Activated CD8-positive, alpha-beta T cell treated with anti-CD3 and anti-CD28 coated beads for 36 hours (primary cell): Measurements from ENCODE around the gene MYH10. TPM values are rescaled to one million over a fixed set of nuclear protein-coding genes. Genes with fewer than 3 reads are reported as not detected.

Experiments
- ATAC-seq: fragments of 200-7000 bp; cut with Tn5 transposase; one replicate; pipeline ENCODE4 v1.10.0; 2021; ENCODE audit warnings: mild to moderate bottlenecking, moderate library complexity
- CTCF ChIA-PET: fragments of 350-600 bp; sonication (Branson Sonifier 250); formaldehyde crosslinking; loops from one replicate; lab custom pipeline; 2021; ENCODE audit warnings: antibody characterized with exemption; lab: Charles Lee
- POLR2A ChIA-PET: fragments of 350-600 bp; sonication (Branson Sonifier 250); formaldehyde crosslinking; loops from one replicate; lab custom pipeline; 2021; ENCODE audit warnings: antibody characterized with exemption; lab: Charles Lee
- DNase-seq: peaks from one replicate; pipeline ENCODE4 v3.0.0-alpha.2; 2020
- H3K27ac Mint-ChIP-seq: one replicate; pipeline ENCODE4 v1.8.0; 2021; ENCODE audit warnings: mild to moderate bottlenecking, mixed read lengths
- H3K27me3 Mint-ChIP-seq: one replicate; pipeline ENCODE4 v1.8.0; 2021; ENCODE audit warnings: mixed read lengths
- H3K36me3 Mint-ChIP-seq: one replicate; pipeline ENCODE4 v1.8.0; 2021; ENCODE audit warnings: low read depth, mixed read lengths
- H3K4me1 Mint-ChIP-seq: one replicate; pipeline ENCODE4 v1.8.0; 2021; ENCODE audit warnings: low read depth, mixed read lengths
- H3K4me3 Mint-ChIP-seq: one replicate; pipeline ENCODE4 v1.8.0; 2021; ENCODE audit warnings: mild to moderate bottlenecking, moderate library complexity, mixed read lengths
- H3K9me3 Mint-ChIP-seq: one replicate; pipeline ENCODE4 v1.8.0; 2021; ENCODE audit warnings: mixed read lengths
- CTCF ChIP-seq: fragments of 200-600 bp; IDR thresholded peaks from one replicate; pipeline ENCODE4 v1.8.0; 2022; ENCODE audit warnings: antibody characterized with exemption, mild to moderate bottlenecking
- intact Hi-C: fragments of 100-400 bp; cut with micrococcal nuclease; formaldehyde crosslinking; loops from one replicate; pipeline ENCODE4 v1.10.0; 2022
- total RNA-seq, 2 experiments: library from RNA; stranded (reverse); gene quantifications; one replicate each; pipeline ENCODE4 v1.2.3, GENCODE V29; 2021

Gene MYH10
- total RNA-seq, 2 experiments from 2014 or later: 19.9 to 23.7 TPM

GRCh38 chr17:8602679-8603078 is 27.8 kb downstream of the MYH10 start:
- ChIA-PET CTCF (no interaction called here), POLR2A (no interaction called here)
- H3K36me3 Mint-ChIP-seq: no peaks in the 10 kb centered on the region
- no peak overlapping the region for H3K27ac Mint-ChIP-seq
- no peak overlapping the region for H3K4me3 Mint-ChIP-seq
- DNase-seq (no peak), ATAC-seq (no peak)
- intact Hi-C loops: no loop called here
- peaks cover 4% of the 10 kb centered on the region for H3K27me3 Mint-ChIP-seq
- H3K9me3 Mint-ChIP-seq: no peaks in the 10 kb centered on the region
- H3K4me1 Mint-ChIP-seq: no peaks in the 10 kb centered on the region
- TF ChIP-seq CTCF: no peak

- no peak overlapping the region for H3K27ac Mint-ChIP-seq
- intact Hi-C loops: no loop called here
- ATAC-seq: peak; percentile 27
- no peak overlapping the region for H3K4me3 Mint-ChIP-seq
- no peak for TF ChIP-seq CTCF
- POLR2A ChIA-PET: no interaction called here
- H3K27me3 Mint-ChIP-seq: peaks cover 5% of the 10 kb centered on the region
- CTCF ChIA-PET: interaction anchor here (0.9 to 1.3 kb wide), 2 partner anchors 10 to 14 kb away, joined by 3 to 4 read pairs; no protein-coding TSS in a partner anchor
- H3K9me3 Mint-ChIP-seq: no peaks in the 10 kb centered on the region
- no peaks in the 10 kb centered on the region for H3K36me3 Mint-ChIP-seq
- DNase-seq: peak; percentile 2
- H3K4me1 Mint-ChIP-seq: no peaks in the 10 kb centered on the region
Observed at GRCh38 chr17:8599351-8600011, 31.0 kb downstream of the MYH10 start.

- ATAC-seq (no peak), DNase-seq (no peak)
- intact Hi-C loops: no loop called here
Observed at GRCh38 chr17:8598913-8599312, 31.6 kb downstream of the MYH10 start.

GRCh38 chr17:8593830-8594229 is 36.7 kb downstream of the MYH10 start:
- H3K4me1 Mint-ChIP-seq: no peaks in the 10 kb centered on the region
- H3K27me3 Mint-ChIP-seq: peaks cover 4% of the 10 kb centered on the region
- no peak for ATAC-seq
- TF ChIP-seq CTCF: no peak
- intact Hi-C loops: no loop called here
- no peak for DNase-seq
- H3K36me3 Mint-ChIP-seq: no peaks in the 10 kb centered on the region
- H3K4me3 Mint-ChIP-seq: no peak overlapping the region
- CTCF ChIA-PET: no interaction called here
- POLR2A ChIA-PET: no interaction called here
- no peak overlapping the region for H3K27ac Mint-ChIP-seq
- no peaks in the 10 kb centered on the region for H3K9me3 Mint-ChIP-seq

More at GRCh38 chr17:8598913-8599312, 31.6 kb downstream of the MYH10 start:
- Mint-ChIP-seq H3K9me3 (no peaks in the 10 kb centered on the region), H3K27me3 (peaks cover 6% of the 10 kb centered on the region), H3K27ac (no peak overlapping the region), H3K4me3 (no peak overlapping the region), H3K4me1 (no peaks in the 10 kb centered on the region), H3K36me3 (no peaks in the 10 kb centered on the region)
- TF ChIP-seq CTCF: no peak
- POLR2A ChIA-PET: no interaction called here
- CTCF ChIA-PET: interaction anchor here (0.9 to 1.3 kb wide), 2 partner anchors 9 to 15 kb away, joined by 3 to 4 read pairs; no protein-coding TSS in a partner anchor

- CTCF ChIA-PET: no interaction called here
- Mint-ChIP-seq H3K4me3 (no peak overlapping the region), H3K4me1 (no peaks in the 10 kb centered on the region), H3K27me3 (peaks cover 8% of the 10 kb centered on the region), H3K27ac (no peak overlapping the region), H3K9me3 (no peaks in the 10 kb centered on the region), H3K36me3 (no peaks in the 10 kb centered on the region)
- DNase-seq: no peak
- POLR2A ChIA-PET: no interaction called here
- intact Hi-C loops: no loop called here
- no peak for TF ChIP-seq CTCF
- ATAC-seq: no peak
Observed at GRCh38 chr17:8593276-8593675, 37.2 kb downstream of the MYH10 start.
